HTERT RPE-1 (cell line): ENCODE results near the gene TRAPPC6A.

ENCODE experiments used
- in situ Hi-C: fragments of 300-500 bp; cut with MboI; formaldehyde crosslinking; loops from 4 replicates; pipeline ENCODE4 v1.14.3; 2020; ENCODE audit warnings: low sequenced_read_pairs

Gene TRAPPC6A

GRCh38 chr19:45150180-45150579 is 27.9 kb downstream of the TRAPPC6A start:
- in situ Hi-C loops, result no loop called here

GRCh38 chr19:45149129-45149528 is 28.9 kb downstream of the TRAPPC6A start:
- in situ Hi-C loops, result no loop called here

DNA sequence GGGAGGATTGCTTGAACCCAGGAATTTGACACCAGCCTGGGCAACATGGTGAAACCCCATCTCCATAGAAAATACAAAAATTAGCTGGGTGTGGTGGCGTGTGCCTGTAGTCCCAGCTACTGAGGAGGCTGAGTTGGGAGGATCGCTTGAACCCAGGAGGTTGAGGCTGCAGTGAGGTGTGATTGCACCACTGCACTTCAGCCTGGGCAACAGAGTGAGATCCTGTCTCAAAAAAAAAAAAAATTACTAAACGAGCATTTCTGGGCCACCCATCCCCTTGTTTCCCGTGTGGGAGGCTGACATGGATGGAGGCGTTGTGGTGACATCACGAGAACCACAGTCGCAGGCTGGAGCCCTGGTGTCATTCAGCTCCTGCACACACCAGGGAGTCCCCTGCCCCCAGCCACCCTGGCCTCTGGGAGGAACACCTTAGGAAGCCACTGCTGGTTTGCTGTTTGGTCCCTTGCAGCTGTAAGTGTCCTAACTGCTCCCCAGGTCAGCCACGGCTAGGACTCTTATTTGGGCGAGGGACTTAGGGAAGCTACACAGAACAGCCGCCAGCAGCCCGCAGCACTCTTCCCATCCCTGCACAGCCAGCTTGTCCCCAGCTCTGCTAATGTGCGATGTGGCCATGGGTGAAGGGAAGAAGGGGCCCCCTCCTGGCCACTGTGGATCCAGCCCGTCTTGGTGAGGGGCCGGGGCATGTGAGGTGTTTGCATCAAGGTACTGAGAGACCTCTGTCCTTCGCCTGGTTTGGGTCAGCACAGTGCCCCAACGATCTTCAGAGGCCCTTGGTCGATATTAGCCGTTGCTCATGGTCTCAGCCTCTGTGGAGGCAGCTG is 30.0 kb downstream of the TRAPPC6A start:
- in situ Hi-C loops, result no loop called here

GRCh38 chr19:45146741-45147205 is 31.3 kb downstream of the TRAPPC6A start:
- in situ Hi-C loops, result no loop called here

GRCh38 chr19:45146251-45146650 is 31.8 kb downstream of the TRAPPC6A start:
- in situ Hi-C loops, result no loop called here

DNA sequence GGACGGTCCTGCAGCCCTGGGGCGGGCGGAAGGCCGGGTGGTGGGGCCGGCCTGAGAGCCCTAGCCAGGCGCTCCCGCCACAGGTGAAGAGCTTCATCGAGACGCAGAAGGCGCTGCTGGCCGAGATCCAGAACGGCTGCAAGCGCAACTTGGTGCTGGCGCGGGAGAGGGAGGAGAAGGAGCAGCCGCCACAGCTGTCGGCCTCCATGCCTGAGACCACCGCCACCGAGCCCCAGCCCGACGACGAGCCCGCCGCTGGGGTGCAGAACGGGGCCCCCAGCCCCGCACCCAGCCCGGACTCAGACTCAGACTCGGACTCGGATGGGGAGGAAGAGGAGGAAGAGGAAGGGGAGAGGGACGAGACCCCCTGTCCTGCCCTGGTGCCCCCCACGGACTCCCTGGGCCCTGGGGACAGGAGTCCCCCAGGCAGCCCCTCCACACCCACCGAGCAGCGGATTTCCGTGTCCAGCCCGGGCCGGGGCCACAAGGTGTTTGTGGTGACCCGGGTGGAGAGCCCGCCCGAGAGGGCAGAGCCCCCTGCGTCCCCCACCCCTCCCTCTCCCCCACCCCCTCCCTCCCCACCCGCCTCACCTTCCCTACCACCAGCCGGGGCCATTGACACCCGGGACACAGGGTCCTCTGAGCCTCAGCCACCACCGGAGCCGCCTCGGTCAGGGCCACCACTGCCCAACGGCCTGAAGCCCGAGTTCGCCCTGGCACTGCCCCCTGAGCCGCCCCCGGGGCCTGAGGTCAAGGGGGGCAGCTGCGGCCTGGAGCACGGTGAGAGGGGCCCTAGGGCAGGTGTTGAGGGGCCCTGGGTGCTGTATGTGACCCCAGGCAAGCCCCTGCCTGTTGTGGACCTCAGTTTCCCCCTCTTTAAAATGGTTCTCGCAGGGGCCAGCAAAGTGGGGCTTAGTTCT is 32.5 kb downstream of the TRAPPC6A start:
- in situ Hi-C loops, result no loop called here

- in situ Hi-C loops, result no loop called here
Measured at GRCh38 chr19:45144431-45145269, 33.4 kb downstream of the TRAPPC6A start.

- in situ Hi-C loops, result no loop called here
Measured at GRCh38 chr19:45142726-45143110, 35.3 kb downstream of the TRAPPC6A start.

DNA sequence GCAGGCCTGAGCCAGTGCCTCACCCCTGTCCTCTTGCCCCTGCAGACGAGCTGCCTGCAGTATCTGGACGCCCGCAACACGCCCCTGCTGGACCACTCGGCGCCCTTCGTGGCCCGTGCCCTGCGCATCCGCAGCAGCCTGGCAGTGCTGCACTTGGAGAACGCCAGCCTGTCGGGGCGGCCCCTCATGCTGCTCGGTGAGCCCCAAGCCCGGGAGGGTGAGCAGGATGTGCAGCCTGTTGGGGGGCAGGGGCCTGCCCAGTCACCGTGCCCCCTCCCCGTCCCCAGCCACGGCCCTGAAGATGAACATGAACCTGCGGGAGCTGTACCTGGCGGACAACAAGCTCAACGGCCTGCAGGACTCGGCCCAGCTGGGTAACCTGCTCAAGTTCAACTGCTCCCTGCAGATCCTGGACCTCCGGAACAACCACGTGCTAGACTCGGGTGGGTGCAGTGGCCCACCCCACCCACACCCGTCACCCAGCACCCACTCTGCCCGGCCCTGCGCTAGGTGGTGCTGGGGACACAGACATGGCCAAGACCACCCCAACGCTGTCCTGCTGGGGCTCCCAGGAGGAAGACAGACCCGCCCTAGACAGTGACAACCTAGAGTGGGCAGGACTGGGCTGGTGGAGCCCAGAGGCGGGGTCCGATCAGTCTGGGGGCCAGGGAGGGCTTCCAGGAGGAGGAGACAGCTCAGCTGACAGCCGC is 35.9 kb downstream of the TRAPPC6A start:
- in situ Hi-C loops, result no loop called here

DNA sequence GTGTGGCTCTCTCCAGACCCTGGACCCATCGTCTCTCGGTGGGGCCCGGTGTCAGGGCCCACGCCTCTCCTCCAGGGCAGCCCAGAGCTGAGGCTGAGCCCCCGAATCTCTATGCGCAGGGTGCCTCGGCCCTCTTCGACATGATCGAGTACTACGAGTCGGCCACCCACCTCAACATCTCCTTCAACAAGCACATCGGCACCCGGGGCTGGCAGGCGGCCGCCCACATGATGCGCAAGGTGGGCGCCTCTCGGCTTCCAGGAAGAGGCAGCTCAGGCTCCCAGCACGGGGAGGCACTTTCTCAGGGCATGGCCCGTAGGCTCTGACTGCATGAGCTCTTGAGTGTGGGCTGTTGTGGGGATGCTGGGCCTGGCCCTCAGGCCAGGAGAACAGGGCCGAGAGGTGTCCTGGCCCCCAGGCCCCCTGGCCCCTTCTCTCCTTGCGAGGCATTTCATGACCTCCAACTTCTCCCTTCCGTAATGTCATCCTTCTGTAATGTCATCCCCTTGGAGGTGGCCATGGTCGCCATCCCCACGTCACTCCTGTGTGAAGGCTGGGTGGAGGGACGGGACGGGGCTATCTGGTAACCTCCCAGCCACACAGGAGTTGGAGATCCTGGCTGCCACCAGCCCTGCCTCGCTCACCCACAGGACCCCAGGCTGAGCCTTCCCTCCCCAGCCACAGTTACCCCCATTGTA is 36.7 kb downstream of the TRAPPC6A start:
- in situ Hi-C loops, result no loop called here

GRCh38 chr19:45140533-45140932 is 37.5 kb downstream of the TRAPPC6A start:
- in situ Hi-C loops, result no loop called here

DNA sequence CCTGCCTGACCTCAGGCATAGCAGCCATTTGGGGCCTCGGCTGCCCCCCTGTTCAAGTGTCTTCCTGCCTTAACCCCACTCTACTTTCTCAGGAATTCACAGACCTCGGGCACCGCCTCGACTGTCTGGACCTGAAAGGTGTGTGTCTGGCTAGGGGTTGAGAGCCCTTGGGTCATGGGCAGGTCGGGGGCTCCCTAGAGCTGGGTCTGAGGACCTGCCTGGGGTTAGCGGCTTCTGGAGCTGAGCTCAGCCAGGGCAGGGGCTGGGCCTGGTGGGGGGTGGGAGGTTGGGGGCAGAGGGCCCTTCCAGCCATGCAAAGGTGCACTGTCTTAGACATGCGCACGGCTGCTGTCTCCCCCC is 37.9 kb downstream of the TRAPPC6A start:
- in situ Hi-C loops, result no loop called here

GRCh38 chr19:45139286-45140143 is 38.5 kb downstream of the TRAPPC6A start:
- in situ Hi-C loops, result no loop called here

DNA sequence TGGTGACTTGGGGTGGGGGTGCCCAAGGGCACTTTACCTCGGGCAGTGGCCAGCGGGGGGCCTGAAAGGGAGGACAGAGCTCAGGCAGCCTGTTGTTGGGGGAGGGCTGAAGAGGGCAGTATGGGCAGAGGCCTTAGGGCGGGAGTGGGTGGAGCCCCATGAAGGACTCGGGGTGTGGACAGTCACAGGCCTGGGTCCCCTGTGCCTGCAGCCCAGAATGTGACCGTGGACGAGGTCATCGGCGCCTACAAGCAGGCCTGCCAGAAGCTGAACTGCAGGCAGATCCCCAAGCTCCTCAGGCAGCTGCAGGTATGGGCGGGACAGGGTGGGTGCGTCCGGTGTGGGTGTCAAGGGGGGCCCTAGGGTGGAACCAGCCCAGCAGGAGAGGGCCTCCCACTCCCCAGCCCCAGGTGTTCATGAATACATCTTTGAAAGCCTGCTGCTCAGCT is 39.7 kb downstream of the TRAPPC6A start:
- in situ Hi-C loops, result no loop called here

DNA sequence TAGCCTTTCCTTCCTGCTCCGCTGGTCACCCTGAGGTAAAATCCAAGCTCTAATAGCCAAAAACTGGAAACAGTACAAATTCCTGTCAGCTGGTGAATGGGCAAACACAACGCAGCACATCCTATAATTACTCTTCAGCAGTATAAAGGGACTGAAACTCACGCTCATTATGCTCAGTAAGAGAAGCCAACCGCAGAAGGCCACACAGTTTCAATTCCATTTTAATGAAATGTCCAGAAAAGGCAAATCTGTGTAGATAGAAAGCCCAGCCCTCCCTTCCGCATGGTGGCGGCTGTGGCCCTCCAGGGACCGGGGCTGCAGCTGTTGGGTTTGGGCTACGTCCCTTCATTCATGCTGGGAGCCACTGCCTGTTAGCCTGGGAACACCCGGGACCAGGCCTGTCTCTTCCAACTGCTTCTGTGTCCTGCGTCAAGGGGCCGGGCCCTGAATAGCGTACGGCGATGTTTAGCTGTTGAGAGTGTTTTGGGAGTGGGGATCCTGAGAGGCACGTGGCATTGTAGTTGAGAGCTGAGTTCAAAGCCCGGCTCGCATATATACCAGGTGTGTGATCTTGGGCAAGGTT is 40.8 kb downstream of the TRAPPC6A start:
- in situ Hi-C loops, result no loop called here

- in situ Hi-C loops, result no loop called here
Measured at GRCh38 chr19:45136507-45137178, 41.4 kb downstream of the TRAPPC6A start.

DNA sequence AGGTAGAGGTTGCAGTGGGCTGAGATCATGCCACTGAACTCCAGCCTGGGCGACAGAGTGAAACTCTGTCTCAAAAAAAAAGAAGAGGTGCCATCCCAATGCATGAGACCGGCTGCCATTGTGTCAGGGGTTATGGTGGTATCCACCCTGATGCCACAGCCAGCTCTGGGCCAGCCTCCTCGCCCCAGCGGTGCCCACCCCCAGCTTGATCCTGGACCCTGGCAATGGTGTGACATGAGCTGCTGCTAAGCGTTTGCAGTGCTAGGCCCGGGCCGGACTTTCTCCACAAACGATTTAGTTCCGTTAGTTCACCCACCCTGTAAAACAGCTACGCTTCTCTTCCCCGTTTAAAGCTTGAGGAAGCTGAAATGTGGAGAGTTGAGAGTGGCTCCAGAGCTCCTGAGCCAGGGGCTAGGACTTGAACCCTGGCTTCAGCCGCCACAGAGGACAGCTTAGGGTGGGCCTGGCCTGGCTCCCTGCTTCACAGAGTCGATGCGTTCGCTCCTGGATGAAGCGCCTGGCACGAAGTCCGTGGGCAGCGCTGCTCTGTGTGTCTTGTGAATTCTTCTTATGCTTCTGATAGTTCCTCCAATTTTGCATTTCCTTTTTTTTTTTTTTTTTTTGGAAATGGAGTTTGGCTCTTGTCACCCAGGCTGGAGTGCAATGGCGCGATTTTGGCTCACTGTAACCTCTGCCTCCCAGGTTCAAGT is 42.7 kb downstream of the TRAPPC6A start:
- in situ Hi-C loops, result no loop called here
